ENCODE measurements around the gene ZNF579. TPM values are rescaled to one million over a fixed set of nuclear protein-coding genes. Genes with fewer than 3 reads are reported as not detected.

The ZNF579 gene
- total RNA-seq, 1 donor from 2014 or later = 2.1 TPM

- Histone ChIP-seq H3K27ac (no peak overlapping the region), H3K9me3 (ENCODE audit: low read depth) (no peaks in the 10 kb centered on the region), H3K4me3 (no peak overlapping the region), H3F3A (ENCODE audit: low read depth) (peaks cover 26% of the 10 kb centered on the region), H3K4me1 (peaks cover 5% of the 10 kb centered on the region), H3K79me2 (ENCODE audit: low read depth) (peaks cover 12% of the 10 kb centered on the region), H2AFZ (replicated peaks) (no peak overlapping the region), H3K9ac (no peak overlapping the region), H4K20me1 (ENCODE audit: low read depth) (peaks cover 12% of the 10 kb centered on the region), H3K36me3 (no peaks in the 10 kb centered on the region), H3K27me3 (no peaks in the 10 kb centered on the region), H3K4me2 (no peak overlapping the region)
- TF ChIP-seq CTCF (IDR thresholded peaks at IDR 0.05) (no peak), EZH2phosphoT487 (IDR thresholded peaks at IDR 0.05) (no peak), EZH2 (IDR thresholded peaks at IDR 0.05) (no peak)
- Mint-ChIP-seq H3K27me3 (ENCODE audit: insufficient read depth, low read depth) (peaks cover 7% of the 10 kb centered on the region), H3K27ac (peak overlapping the region; percentile 72), H3K4me1 (peaks cover 28% of the 10 kb centered on the region), H3K4me3 (peak overlapping the region; percentile 59), H3K36me3 (peaks cover 18% of the 10 kb centered on the region), H3K9me3 (no peaks in the 10 kb centered on the region)
- DNase-seq (ENCODE audit: low spot score) = no peak
Measured at GRCh38 chr19:55620410-55621204, 40.0 kb upstream of the ZNF579 start.

- Histone ChIP-seq H3K36me3 (no peaks in the 10 kb centered on the region), H3K9me3 (ENCODE audit: low read depth) (no peaks in the 10 kb centered on the region), H3K4me2 (no peak overlapping the region), H3K4me3 (no peak overlapping the region), H3F3A (ENCODE audit: low read depth) (peaks cover 17% of the 10 kb centered on the region), H2AFZ (replicated peaks) (no peak overlapping the region), H3K79me2 (ENCODE audit: low read depth) (peaks cover 12% of the 10 kb centered on the region), H3K9ac (no peak overlapping the region), H3K27me3 (no peaks in the 10 kb centered on the region), H3K4me1 (no peaks in the 10 kb centered on the region), H4K20me1 (ENCODE audit: low read depth) (peaks cover 12% of the 10 kb centered on the region), H3K27ac (no peak overlapping the region)
- no peak for DNase-seq (ENCODE audit: low spot score)
- Mint-ChIP-seq H3K4me3 (no peak overlapping the region), H3K27me3 (ENCODE audit: insufficient read depth, low read depth) (peaks cover 7% of the 10 kb centered on the region), H3K4me1 (peaks cover 21% of the 10 kb centered on the region), H3K27ac (no peak overlapping the region), H3K9me3 (no peaks in the 10 kb centered on the region), H3K36me3 (peaks cover 18% of the 10 kb centered on the region)
- no peak for TF ChIP-seq EZH2phosphoT487 (IDR thresholded peaks at IDR 0.05)
- no peak for TF ChIP-seq CTCF (IDR thresholded peaks at IDR 0.05)
- TF ChIP-seq EZH2 (IDR thresholded peaks at IDR 0.05) = no peak
Measured at GRCh38 chr19:55619286-55619685, 38.6 kb upstream of the ZNF579 start.

GRCh38 chr19:55618426-55618825 is 37.8 kb upstream of the ZNF579 start:
- TF ChIP-seq CTCF (IDR thresholded peaks at IDR 0.05) = no peak
- TF ChIP-seq EZH2phosphoT487 (IDR thresholded peaks at IDR 0.05) = no peak
- no peak for TF ChIP-seq EZH2 (IDR thresholded peaks at IDR 0.05)
- Histone ChIP-seq H3K27me3 (no peaks in the 10 kb centered on the region), H3K4me1 (no peaks in the 10 kb centered on the region), H3K79me2 (ENCODE audit: low read depth) (peaks cover 7% of the 10 kb centered on the region), H3K9ac (no peak overlapping the region), H2AFZ (replicated peaks) (no peak overlapping the region), H3K4me2 (no peak overlapping the region), H3K36me3 (no peaks in the 10 kb centered on the region), H3K9me3 (ENCODE audit: low read depth) (no peaks in the 10 kb centered on the region), H3K27ac (no peak overlapping the region), H3F3A (ENCODE audit: low read depth) (peaks cover 11% of the 10 kb centered on the region), H3K4me3 (no peak overlapping the region), H4K20me1 (ENCODE audit: low read depth) (peaks cover 7% of the 10 kb centered on the region)
- H3K9me3 Mint-ChIP-seq = no peaks in the 10 kb centered on the region
- peaks cover 18% of the 10 kb centered on the region for H3K36me3 Mint-ChIP-seq
- peak overlapping the region; percentile 33 for H3K4me3 Mint-ChIP-seq
- peaks cover 7% of the 10 kb centered on the region for H3K27me3 Mint-ChIP-seq (ENCODE audit: insufficient read depth, low read depth)
- peaks cover 15% of the 10 kb centered on the region for H3K4me1 Mint-ChIP-seq
- peak overlapping the region; percentile 82 for H3K27ac Mint-ChIP-seq
- DNase-seq (ENCODE audit: low spot score) = no peak

Data from neural progenitor cell (in vitro differentiated cells).